Chondrocyte (in vitro differentiated cells): Measurements from ENCODE around the gene CASP8AP2. TPM values are rescaled to one million over a fixed set of nuclear protein-coding genes. Genes with fewer than 3 reads are reported as not detected.

Source experiments
- DNase-seq: peaks from one replicate; pipeline ENCODE4 v3.0.0; 2021; ENCODE audit warnings: mixed read lengths, low spot score
- H3K27ac Mint-ChIP-seq: one replicate; pipeline ENCODE4 v1.8.0; 2021; ENCODE audit warnings: mild to moderate bottlenecking, moderate library complexity, mixed read lengths; ENCODE audit not compliant: unreplicated experiment
- H3K27me3 Mint-ChIP-seq: 2 replicates; pipeline ENCODE4 v1.8.0; 2021; ENCODE audit warnings: low read depth, mixed read lengths
- H3K36me3 Mint-ChIP-seq: 2 replicates; pipeline ENCODE4 v1.8.0; 2021; ENCODE audit warnings: low read depth, mixed read lengths
- H3K4me1 Mint-ChIP-seq: 2 replicates; pipeline ENCODE4 v1.8.0; 2021; ENCODE audit warnings: low read depth, mild to moderate bottlenecking, mixed read lengths
- H3K4me3 Mint-ChIP-seq: one replicate; pipeline ENCODE4 v1.8.0; 2021; ENCODE audit warnings: mild to moderate bottlenecking, moderate library complexity, mixed read lengths; ENCODE audit not compliant: unreplicated experiment
- H3K9me3 Mint-ChIP-seq: 2 replicates; pipeline ENCODE4 v1.8.0; 2021; ENCODE audit warnings: low read depth, mixed read lengths
- CTCF ChIP-seq: fragments of 200-600 bp; sonication (generic); IDR thresholded peaks from 2 replicates; pipeline ENCODE4 v1.5.0; 2021; ENCODE audit warnings: antibody characterized with exemption, mild to moderate bottlenecking, moderate library complexity
- total RNA-seq: library from RNA; stranded (reverse); gene quantifications from 3 replicates; pipeline ENCODE4 v1.2.1, GENCODE V29; 2021

Gene CASP8AP2
- total RNA-seq, 1 donor from 2014 or later, result 14.3 TPM

GRCh38 chr6:89866024-89866678 is 36.5 kb downstream of the CASP8AP2 start:
- peaks cover 50% of the 10 kb centered on the region for H3K36me3 Mint-ChIP-seq

GRCh38 chr6:89873721-89874120 is 44.0 kb downstream of the CASP8AP2 start:
- peaks cover 12% of the 10 kb centered on the region for H3K36me3 Mint-ChIP-seq
- H3K27me3 Mint-ChIP-seq, result no peaks in the 10 kb centered on the region
- no peak overlapping the region for H3K27ac Mint-ChIP-seq
- TF ChIP-seq CTCF, result no peak
- H3K4me1 Mint-ChIP-seq, result no peaks in the 10 kb centered on the region
- DNase-seq, result no peak
- H3K9me3 Mint-ChIP-seq, result no peaks in the 10 kb centered on the region
- no peak overlapping the region for H3K4me3 Mint-ChIP-seq

More at GRCh38 chr6:89866024-89866678, 36.5 kb downstream of the CASP8AP2 start:
- DNase-seq, result no peak
- no peaks in the 10 kb centered on the region for H3K4me1 Mint-ChIP-seq
- H3K9me3 Mint-ChIP-seq, result peaks cover 4% of the 10 kb centered on the region
- no peak overlapping the region for H3K4me3 Mint-ChIP-seq
- H3K27ac Mint-ChIP-seq, result no peak overlapping the region
- H3K27me3 Mint-ChIP-seq, result no peaks in the 10 kb centered on the region
- TF ChIP-seq CTCF, result no peak

GRCh38 chr6:89874438-89874837 is 44.8 kb downstream of the CASP8AP2 start:
- peaks cover 12% of the 10 kb centered on the region for H3K36me3 Mint-ChIP-seq
- no peaks in the 10 kb centered on the region for H3K4me1 Mint-ChIP-seq
- H3K27me3 Mint-ChIP-seq, result no peaks in the 10 kb centered on the region
- DNase-seq, result no peak
- no peaks in the 10 kb centered on the region for H3K9me3 Mint-ChIP-seq
- H3K27ac Mint-ChIP-seq, result no peak overlapping the region
- no peak for TF ChIP-seq CTCF
- H3K4me3 Mint-ChIP-seq, result no peak overlapping the region

- H3K9me3 Mint-ChIP-seq, result no peaks in the 10 kb centered on the region
- H3K36me3 Mint-ChIP-seq, result no peaks in the 10 kb centered on the region
- peaks cover 17% of the 10 kb centered on the region for H3K27me3 Mint-ChIP-seq
These were observed 56.9 kb downstream of the CASP8AP2 start for GRCh38 chr6:89886378-89887120.

More at GRCh38 chr6:89886378-89887120, 56.9 kb downstream of the CASP8AP2 start:
- Mint-ChIP-seq H3K4me3 (no peak overlapping the region), H3K27ac (no peak overlapping the region), H3K4me1 (no peaks in the 10 kb centered on the region)
- no peak for DNase-seq
- no peak for TF ChIP-seq CTCF
